Hematopoietic multipotent progenitor cell treated with erythropoietin and hydrocortisone succinate and interleukin-3 and kit ligand, for 15 days (in vitro differentiated cells): Measurements from ENCODE around the gene COX6B1.
"Not testable (repeated sequence)": the region's sequence is repeated elsewhere in the genome, so short reads cannot be mapped to it uniquely, and the experiment has no call there.

ENCODE experiments used
- DNase-seq: peaks from one replicate; pipeline ENCODE4 v3.0.0-alpha.2; 2015; ENCODE audit warnings: low spot score

The COX6B1 gene

DNA sequence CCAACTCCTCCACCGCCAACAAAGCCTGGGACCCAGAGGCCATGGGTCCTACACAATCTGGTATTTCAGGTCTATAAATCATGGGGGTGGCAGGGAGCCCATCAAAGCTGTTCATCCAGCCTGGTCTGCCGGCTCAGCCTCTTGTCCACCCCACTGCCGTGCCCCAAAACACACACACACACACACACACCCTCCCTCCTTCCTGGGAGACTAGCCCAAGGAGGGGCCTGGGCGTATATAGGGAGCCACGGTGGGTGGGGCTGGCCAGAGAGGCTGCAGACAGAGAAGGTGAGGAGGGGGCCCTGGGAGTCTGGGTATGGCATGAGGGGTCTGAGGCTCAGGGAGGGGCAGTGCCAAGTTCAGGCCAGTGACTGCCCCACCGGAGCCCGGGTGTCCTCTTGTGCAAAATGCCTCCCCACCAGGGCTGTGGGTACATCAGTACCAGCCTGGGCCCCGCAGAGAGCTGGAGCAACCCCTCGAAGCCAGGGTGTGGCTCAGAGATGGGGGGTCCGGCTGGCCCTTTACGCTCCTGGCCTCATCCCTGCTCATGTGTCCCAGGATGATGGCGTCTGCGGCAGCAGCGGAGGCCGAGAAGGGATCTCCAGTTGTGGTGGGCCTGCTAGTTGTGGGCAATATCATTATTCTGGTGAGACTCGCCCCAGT lies 18.3 kb downstream of the COX6B1 start, which contains the start of gene UPK1A:
UPK1A (plus strand) TSS at position 267 of the 663 bp plus-strand sequence; CDS start at position 563, 296 bp downstream.
- DNase-seq, result no peak

DNA sequence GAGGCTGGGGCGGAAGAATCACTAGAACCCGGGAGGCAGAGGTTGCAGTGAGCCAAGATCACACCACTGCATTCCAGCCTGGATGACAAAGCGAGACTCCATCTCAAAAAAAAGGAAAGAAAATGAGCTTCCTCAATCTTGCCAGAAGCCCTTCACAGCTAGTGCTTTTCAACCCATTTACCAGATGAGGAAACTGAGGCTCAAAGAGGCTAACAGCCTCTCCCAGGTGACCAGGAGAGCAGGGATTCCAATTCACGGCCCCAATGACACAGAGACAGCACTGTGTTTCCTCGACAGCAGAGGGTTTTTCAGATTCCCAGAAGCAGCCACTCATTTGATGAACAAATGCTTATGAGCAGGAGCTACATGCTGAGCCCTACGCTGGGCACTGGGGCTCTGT lies 21.4 kb downstream of the COX6B1 start:
- no peak for DNase-seq

DNA sequence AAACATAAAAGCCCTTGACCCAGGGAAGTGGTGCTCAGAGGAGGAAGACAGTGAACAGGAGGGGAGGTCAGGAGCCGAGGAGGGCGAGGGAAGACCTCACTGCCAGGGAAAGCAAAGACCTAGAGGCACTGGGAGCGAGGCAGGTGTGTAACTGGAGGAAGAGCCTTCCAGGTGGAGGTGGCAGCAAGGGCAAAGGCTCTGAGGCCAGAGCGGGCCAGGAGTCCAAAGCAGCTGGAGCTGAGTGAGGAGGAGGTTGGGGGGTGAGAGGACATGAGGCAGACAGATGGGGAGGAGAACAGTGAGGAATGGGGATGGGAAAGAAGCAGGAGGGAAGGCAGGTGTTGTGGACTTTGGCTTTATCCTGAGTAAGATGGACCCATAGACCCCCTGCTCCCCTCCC lies 21.9 kb downstream of the COX6B1 start:
- no peak for DNase-seq

DNA sequence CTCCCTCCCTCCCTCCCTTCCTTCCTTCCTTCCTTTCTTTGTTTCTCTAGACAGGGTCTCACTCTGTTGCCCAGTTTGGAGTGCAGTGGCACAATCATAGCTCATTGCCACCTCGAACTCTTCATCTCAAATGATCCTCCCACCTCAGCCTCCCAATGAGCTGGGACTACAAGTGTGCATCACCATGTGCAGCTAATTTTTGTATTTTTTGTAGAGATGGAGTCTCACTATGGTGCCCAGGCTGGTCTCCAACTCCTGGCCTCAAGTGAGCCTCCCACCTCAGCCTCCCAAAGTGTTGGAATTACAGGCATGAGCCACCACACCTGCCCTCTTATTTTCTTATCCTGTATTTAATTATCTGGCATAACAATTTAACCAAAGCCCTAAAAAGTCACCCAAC lies 22.6 kb downstream of the COX6B1 start:
- DNase-seq, result no peak

DNA sequence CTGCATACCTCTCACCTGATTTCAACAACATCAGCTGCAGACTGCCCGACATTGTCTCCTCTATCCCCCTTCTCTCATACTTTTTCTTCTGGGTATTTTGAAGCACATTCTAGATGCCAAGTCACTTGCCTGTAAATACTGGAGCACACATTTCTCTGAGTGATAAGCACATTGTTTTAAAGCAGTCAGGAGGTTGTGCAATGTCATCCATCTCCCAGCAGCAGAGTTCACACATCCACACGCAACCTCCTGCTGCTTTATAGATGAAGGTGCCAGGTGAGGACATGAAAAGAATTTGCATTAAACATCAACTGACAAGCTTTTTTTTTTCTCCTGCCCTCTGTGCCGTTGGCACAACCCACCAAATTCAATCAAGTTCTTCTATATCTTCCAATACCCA lies 23.7 kb downstream of the COX6B1 start:
- DNase-seq, result peak; percentile 58

DNA sequence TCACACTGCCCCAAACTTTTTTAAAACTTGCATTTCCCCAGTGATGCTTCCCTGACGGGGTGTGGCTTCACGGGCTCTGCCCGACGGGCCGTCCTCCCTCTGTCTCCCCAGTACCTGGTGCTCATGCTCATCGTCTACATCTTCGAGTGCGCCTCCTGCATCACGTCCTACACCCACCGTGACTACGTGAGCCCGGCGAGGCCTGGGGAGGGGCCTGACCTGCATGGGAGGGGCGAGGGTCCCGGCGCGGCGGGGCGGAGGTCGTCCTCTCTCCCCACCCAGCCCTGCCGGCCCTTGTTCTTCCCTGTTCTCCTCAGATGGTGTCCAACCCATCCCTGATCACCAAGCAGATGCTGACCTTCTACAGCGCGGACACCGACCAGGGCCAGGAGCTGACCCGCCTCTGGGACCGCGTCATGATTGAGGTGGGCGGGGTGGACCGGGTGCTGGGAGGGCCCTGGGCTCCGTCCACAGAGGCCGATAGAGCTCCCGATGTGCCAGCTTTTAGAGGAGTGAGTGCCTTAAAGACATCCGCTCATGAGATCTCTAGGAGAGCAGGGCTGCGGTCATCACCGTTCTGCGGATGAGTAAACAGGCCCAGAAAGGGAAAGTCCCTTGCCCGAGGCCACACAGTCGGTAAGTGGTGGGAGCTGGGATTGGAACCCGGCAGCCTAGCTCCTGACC lies 25.1 kb downstream of the COX6B1 start:
- peak; percentile 31 for DNase-seq

DNA sequence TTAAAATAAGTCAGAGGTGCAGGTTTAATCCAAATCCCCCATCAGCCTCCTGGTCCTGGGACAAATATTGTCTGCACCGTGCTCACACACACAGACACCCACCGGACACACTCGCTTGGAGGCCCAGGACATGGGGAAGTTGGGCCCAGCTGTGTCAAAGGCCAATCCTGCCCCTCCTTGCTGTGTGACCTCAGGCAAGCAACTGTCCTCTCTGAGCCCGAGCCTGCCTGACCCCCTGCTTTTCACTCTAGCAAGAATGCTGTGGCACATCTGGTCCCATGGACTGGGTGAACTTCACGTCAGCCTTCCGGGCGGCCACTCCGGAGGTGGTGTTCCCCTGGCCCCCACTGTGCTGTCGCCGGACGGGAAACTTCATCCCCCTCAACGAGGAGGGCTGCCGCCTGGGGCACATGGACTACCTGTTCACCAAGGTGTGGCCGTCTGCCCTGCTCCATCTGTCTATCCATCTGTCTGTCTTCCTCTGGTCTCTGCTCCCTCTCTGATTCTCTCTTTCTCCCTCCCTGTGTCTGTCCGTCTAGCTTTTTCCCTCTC lies 27.5 kb downstream of the COX6B1 start:
- DNase-seq, result no peak

DNA sequence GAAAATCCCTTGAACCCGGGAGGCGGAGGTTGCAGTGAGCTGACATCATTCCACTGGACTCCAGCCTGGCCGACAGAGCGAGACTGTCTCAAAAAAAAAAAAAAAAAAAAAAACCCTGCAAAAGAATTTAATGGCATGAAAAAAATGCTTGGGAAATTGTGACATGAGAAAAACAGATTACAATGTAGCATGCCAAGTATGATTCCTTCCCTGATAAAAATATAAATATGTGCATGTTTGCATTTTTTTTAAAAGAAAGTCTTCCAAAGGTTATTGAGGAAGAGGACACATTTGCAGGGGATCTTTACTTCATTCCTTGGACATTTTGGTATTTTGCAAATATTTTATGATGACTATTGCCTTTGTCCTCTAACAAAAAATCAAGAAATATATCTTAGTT lies 41.7 kb downstream of the COX6B1 start:
- no peak for DNase-seq

DNA sequence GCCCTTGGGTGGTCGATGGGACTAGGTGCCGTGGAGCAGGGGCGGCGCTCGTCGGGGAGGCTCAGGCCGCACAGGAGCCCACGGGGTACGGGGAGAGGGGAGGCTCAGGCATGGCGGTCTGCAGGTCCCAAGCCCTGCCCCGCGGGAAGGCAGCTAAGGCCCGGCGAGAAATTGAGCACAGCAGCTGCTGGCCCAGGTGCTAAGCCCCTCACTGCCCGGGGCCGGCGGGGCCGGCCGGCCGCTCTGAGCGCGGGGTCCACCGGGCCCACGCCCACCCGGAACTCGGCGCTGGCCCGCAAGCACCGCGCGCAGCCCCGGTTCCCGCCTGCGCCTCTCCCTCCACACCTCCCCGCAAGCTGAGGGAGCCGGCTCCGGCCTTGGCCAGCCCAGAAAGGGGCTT lies 43.0 kb downstream of the COX6B1 start:
- DNase-seq, result not testable (repeated sequence)

DNA sequence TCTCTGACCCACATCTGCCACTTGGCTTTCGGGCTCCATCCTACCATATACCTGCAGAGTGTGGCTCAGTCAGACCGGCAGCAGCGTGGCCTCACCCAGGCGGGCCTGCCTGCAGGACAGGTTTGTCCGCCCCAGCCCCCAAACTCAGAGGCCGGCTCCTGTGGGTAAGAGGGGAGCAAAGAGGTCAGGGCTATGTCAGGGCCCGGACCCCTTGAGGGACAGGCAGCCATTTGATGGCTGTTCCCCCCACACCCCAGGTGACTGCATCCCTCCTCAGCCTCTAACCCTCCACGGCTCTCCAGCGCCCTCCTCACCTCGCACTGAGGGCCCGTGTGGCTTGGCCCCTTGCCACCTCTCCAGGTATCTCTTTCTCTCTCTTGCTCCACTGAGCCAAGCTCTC lies 43.9 kb downstream of the COX6B1 start:
- DNase-seq, result no peak

DNA sequence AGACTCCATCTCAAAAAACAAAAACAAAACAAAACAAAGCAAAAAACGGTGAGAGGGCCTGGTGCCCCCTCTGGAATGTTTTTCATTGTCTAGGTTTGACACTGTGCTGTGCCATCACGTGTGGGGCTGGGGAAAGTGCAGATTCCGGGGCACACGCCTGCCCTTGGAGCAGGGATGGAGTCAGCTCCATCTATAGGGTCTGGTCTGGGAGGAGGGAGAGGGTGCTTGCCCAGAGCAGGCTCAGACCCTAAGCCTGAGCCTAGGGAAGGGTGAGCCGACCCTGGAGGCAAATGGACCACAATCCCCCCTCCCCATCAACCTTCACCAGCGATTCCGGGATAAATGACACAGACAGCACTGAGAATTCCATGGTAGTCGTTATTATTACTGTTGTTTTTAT lies 45.3 kb downstream of the COX6B1 start:
- no peak for DNase-seq

DNA sequence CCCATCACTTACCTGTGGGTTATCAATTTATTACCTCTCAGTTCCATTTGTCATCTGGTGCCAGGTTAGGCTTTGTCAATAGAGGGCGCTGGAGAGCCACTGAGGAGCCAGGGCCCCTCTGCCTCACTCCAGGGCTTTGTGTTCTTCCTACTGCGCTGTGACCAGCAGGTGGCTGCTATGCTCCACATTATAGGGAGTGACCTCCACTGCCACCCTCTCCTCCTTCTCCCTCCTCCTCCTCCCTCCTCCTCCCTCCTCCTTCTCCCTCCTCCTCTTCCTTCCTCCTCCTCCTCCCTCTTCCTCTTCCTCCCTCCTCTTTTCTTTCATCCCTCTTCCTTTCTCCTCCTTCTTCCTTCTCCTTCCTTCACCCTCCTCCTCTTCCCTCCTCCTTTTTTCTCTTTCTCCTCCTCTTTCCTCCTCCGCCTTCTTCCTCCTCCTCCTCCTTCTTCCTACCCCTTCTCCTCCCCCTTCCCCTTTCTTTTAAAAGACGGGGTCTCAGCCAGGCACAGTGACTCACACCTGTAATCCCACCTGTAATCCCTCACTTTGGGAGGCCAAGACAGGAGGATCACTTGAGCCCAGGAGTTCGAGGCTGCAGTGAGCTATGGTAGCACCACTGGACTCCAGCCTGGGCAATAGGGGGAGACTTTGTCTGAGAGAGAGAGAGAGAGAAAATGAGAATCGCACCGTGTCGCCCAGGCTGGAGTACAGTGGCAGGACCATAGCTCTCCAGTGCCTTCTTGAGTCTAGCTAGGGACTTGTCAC lies 45.9 kb downstream of the COX6B1 start:
- DNase-seq, result peak; percentile 92

DNA sequence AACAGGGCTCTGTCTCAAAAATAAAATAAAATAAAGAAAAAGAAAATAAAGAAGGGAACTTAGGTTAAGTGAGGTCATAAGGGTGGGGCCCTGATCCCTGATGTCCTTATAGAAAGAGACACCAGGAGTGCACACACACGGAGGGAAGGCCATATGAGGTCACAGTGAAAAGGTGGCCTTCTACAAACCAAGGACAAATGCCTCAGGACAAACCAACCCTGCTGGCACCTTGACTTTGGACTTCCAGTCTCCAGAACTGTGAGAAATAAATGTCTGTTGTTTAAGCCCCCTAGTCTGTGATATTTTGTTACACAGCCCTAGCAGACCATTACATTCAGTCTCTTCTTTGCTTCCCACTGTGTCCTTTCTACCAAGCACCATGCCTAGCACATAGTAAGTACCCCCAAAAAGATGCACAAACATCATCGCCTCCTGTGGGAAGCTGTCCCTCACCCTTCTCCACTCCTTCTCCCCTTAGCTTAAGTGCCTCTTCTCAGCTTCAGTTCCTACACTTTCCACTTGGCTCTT lies 47.8 kb downstream of the COX6B1 start:
- DNase-seq, result no peak

DNA sequence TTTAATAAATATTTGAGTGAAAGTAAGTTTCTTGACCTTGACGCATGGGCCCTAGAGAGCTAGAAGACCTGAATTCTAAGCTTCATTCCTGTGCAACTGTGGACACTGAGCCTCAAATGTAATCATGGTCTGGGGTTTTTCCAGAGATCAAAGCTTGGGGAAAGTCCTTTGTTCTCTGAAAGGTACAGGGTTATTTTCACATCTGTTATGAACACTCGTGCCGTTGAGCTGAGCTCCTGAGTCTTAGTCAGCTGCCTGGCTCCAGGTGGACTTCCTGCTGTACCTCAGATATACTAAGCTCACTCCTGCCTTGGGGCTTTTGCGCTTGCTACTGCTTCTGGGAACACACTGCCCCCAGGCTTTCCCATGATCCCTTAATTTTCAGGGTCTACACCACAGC lies 48.7 kb downstream of the COX6B1 start:
- no peak for DNase-seq

DNA sequence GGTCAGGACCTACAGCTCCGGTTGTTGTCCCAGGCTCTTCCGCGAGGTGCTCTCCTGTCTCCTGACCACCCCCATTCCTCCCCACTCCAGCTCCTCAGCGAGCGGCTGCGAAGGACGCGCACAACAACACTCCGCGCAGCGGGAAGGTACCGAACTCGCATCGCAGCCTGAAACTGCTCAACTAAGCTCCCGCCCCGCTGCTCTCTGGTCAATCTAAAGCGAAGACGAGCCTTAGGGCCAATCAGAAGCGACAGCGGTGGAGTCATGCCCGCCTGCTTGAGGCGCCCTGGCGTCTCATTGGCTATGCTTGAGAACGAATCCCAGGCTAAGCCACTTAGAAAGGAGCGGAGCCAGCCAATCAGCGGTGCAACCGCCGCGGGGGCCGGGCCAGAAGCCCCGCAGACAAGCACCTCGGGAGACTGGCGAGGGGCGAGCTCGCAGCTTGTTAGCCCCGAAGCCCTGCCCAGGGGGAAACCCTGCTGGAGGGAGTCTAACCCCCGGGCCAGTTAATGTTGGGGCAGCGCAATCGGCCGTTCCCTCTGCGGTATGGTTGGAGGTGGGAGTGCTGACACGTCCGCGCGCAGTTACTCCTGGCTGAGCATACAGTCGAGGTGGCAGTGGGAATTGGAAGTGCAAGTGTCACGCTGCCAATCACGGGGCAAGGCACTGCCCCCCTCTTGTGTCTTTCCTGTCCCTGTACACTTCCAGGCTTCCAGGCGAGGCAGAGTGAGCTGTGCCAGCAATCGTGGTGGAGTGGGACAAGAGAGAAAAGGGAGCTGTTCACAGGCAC lies 54.3 kb downstream of the COX6B1 start:
- peak; percentile 93 for DNase-seq

DNA sequence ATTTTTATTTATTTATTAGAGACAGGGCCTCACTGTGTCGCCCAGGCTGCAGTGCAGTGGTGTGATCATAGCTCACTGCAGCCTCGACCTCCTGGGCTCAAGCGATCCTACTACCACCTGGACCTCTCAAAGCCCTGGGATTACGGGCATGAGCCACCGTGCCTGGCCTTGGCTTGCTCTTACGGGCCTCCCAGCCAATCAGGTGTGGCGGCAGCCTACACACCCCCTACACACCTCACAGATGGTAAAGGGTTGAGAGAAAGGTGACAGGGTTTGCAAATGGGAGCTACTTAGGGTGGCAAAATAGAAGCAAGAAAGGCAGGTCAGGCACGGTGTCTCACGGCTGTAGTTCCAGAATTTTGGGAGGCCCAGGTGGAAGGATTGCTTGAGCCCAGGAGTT lies 55.2 kb downstream of the COX6B1 start:
- DNase-seq, result no peak

DNA sequence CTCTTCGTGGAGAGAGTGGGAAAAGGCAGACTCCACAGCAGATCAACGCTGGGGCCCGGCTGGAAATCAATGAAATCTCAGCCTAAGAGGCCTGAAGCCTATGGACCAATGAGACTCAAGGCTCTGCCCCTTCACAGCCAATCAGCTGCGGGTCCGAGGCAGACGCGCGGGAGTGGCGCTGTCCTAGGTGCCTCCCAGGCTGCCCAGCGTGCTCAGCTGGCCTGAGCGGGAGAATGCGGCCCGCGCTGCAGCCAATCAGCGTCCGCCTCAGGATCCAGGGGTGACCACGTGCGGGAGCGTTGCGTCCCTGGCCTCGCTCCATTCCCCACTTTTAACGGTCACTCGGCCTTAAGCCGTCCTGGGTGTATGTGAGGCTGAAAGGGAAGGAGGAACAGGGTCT lies 56.1 kb downstream of the COX6B1 start, which contains the start of gene ZBTB32:
ZBTB32 (plus strand) TSS at position 341 of the 400 bp plus-strand sequence. CDS start 10,069 bp downstream, outside the sequence.
- DNase-seq, result no peak
